ENCODE data around the gene UGT1A9.
"Not testable (repeated sequence)": the region's sequence is repeated elsewhere in the genome, so short reads cannot be mapped to it uniquely, and the experiment has no call there.

Gene UGT1A9

GRCh38 chr2:233680361-233681045 lies 8.8 kb downstream of the UGT1A9 start:
- no peak for DNase-seq (ENCODE audit: low read depth in 2 of 2)

DNA sequence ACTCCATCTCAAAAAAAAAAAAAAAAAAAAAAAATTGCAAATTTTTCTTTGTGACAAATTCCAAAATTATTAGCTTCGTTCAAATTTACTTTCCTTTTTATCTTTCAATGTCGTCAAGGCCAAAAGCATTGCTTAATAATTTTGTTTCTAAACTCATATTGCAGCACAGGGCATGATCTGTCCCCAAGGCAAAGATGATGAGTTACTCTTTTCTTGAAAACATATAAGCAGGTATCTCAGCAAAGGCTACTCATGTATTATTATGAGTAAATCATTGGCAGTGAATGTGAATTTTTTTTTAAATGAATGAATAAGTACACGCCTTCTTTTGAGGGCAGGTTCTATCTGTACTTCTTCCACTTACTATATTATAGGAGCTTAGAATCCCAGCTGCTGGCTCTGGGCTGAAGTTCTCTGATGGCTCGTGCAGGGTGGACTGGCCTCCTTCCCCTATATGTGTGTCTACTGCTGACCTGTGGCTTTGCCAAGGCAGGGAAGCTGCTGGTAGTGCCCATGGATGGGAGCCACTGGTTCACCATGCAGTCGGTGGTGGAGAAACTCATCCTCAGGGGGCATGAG lies 9.9 kb downstream of the UGT1A9 start, which contains the start of gene UGT1A7:
Gene UGT1A7, plus strand, starts transcription at position 381 of the 579 bp plus-strand sequence. Its CDS starts 37 bp downstream, at position 418.
- no peak for DNase-seq (ENCODE audit: low read depth in 2 of 2)

DNA sequence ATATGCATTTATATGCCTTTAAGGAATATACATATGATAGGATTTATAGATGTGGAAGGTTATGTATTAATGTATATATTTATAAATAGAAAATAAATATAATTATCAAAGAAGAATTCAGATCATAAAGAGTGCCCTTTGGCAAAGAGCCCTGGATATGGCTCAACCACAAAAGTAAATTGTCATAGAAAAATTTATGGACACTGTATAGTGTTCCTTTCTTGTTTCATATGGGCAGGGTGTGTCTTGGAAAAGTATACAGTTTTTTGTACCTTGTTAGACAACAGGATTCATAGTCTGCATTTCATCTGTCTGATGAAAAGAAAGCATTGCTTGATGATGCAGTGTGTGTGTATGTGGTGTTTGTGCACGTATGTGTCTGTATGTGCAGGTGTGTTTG lies 12.9 kb downstream of the UGT1A9 start:
- DNase-seq (ENCODE audit: low read depth in 2 of 2): no peak

GRCh38 chr2:233686928-233687327 lies 15.2 kb downstream of the UGT1A9 start:
- no peak for DNase-seq (ENCODE audit: low read depth in 2 of 2)

DNA sequence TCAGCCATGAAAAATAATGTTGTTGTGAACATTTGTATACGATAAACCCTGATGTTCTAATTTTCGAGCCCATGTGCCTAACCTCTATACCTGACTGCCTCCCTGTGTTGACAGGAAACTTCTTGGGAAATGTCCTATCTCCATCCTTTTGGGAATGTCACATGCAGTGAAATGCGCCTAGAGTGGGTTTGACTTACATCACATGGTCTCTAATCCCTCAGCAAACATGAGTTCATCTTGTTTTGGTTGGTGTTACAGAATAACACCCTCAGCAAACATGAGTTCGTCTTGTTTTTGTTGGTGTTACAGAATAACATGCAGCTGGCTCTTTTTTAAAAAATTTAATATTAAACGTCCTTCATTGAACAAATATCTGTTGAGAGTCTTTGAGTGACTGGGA lies 16.6 kb downstream of the UGT1A9 start:
- no peak for DNase-seq (ENCODE audit: low read depth in 2 of 2)

- DNase-seq (ENCODE audit: low read depth in 2 of 2): no peak
These were observed 17.3 kb downstream of the UGT1A9 start for GRCh38 chr2:233689031-233689430.

GRCh38 chr2:233689501-233689900 lies 17.8 kb downstream of the UGT1A9 start:
- DNase-seq (ENCODE audit: low read depth in 2 of 2): no peak

GRCh38 chr2:233690444-233690843 lies 18.7 kb downstream of the UGT1A9 start:
- DNase-seq (ENCODE audit: low read depth in 2 of 2): no peak

DNA sequence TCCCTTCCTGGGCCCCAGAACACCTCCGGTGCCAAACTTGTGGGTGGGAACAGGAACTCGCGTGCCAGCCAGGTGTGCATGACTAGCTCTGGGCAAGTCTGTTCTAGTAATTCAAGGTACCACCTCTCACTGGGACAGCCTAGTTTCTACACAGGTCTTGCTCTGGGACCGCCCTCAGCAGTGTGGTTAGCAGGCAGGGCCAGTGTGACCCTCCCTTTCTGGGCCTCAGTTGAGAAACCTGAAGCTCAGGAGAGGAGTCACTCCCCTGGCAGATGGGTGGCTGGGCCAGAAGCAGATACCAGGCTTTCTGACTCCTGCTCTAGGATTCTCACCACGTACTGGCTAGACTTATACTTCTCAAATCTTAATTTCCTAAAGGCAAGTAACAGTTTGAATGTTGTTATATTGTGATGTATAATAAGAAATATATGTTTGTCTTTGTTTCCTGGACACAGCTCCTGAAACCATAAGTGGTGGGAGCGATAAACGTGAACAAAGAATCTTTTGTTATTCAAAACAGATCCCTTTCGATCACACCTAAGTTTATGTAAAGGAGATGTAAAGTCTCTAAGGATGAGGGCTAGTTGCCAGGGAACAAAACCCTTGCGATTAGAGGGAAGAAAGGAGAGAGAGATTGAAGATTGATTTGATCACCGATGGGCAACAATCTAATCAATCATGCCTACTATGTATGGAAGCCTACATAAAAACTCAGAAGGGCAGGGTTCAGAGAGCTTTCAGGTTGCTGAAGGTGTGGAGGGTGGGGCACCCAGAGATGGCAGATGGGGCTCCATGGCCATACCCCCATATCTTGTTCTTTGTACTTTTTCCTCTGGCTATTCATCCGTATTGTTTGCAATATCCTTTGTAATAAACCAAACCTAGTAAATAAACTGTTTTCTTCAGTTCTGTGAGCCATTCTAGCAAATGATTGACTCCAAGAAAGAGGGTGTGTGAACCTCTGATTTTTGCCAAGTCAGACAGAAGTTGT lies 20.0 kb downstream of the UGT1A9 start:
- DNase-seq (ENCODE audit: low read depth in 2 of 2): no peak

DNA sequence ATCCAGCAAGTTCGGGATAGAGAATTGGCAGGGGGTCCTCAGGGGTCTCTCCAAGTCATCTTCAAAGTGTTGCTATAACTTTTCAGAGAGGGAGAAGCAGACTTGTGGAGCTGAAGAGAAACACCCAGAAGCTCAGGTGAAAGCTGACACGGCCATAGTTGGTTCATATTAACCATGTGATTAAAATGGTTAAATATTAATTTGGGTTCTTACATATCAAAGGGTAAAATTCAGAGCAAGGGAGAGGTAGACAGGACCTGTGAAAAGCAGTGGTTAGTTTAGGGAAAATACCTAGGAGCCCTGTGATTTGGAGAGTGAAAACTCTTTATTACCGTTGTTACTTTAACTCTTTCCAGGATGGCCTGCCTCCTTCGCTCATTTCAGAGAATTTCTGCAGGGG lies 20.9 kb downstream of the UGT1A9 start, which contains the start of gene UGT1A6:
Gene UGT1A6, plus strand, starts transcription at position 243 of the 400 bp plus-strand sequence. Its CDS starts 115 bp downstream, at position 358.
- no peak for DNase-seq (ENCODE audit: low read depth in 2 of 2)

- DNase-seq (ENCODE audit: low read depth in 2 of 2): no peak
These were observed 22.3 kb downstream of the UGT1A9 start for GRCh38 chr2:233693963-233694362.

GRCh38 chr2:233698740-233699139 lies 27.0 kb downstream of the UGT1A9 start:
- DNase-seq (ENCODE audit: low read depth in 2 of 2): no peak

DNA sequence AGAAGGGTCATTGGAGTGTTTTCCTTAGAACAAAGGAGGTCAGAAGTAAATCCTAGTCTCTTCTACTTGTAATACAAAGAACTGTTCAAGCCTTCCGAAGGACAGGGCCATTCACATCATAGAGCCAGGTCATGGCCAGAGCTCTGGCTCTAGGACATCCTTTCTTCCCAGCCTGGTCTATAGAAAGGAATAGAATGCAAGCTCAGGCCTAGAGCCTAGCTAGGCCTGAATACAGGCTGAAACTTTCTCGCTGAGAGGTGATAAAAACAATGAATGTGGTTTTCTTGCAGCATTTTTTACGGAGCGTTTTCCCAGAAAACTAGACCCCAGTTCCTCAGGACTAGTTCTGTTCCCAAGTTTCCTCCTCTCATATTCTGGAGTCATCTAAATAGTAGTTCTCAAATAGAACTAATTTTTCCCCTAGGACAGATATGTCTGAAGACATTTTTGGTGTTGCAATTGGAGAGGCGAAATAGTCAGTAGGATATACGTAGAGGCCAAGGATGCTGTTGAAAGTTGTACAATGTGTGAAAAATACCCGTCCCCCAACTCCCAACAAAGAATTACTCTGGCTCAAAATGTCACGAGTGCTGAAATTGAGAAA lies 27.8 kb downstream of the UGT1A9 start:
- no peak for DNase-seq (ENCODE audit: low read depth in 2 of 2)

DNA sequence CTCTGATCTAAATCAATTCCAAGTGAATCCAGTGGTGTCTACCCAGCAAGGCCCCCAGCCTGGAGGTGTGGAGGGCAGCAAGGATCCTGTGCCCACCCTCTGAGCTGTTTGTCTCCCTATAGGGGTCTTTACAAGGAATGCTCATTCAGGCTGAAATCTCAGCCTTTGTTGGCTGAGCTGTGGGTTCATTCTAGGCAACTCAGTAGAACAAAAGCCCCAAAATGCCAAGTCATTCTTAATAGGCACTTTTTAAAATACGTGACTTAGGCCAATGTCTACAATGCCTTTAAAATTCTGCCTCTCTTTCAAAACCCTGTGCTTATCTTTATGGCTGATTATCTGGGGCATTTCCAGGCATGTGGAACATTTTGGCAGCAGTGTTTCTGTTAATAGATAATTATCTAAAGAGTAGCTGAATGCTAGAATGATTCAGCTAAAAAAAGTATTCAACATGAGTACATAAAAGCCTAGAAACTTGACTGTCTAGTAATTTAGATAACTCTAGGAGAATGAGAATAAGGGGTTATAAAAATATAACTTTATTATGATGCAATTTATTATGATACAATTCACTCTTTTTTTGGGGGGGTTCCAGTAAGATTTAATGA lies 28.4 kb downstream of the UGT1A9 start:
- no peak for DNase-seq (ENCODE audit: low read depth in 2 of 2)

DNA sequence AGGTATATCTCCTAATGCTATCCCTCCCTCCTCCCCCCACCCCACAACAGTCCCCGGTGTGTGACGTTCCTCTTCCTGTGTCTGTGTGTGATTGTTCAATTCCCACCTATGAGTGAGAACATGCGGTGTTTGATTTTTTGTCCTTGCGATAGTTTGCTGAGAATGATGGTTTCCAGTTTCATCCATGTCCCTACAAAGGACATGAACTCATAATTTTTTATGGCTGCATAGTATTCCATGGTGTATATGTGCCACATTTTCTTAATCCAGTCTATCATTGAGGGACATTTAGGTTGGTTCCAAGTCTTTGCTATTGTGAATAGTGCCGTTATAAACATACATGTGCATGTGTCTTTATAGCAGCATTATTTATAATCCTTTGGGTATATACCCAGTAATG lies 29.1 kb downstream of the UGT1A9 start:
- not testable (repeated sequence) for DNase-seq (ENCODE audit: low read depth in 2 of 2)

DNA sequence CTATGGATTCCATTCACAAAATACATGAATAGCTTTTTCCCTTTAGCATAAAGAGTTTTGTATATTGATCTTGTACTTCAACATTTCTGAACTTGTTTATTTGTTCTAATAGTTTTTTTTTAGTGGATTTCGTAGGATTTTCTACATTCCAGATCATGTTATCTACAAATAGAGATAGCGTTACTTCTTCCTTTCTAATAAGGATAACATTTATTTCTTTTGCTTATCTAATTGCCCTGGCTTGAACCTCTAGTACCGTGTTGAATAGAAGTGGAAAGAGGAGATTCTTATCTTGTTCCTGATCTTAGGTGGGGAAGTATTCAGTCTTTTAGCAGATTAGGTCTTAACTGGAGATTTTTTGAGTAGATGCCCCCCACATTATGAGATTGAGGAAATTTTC lies 30.5 kb downstream of the UGT1A9 start:
- DNase-seq (ENCODE audit: low read depth in 2 of 2): no peak

- DNase-seq (ENCODE audit: low read depth in 2 of 2): no peak
These were observed 34.3 kb downstream of the UGT1A9 start for GRCh38 chr2:233705911-233706506.

- DNase-seq (ENCODE audit: low read depth in 2 of 2): no peak
These were observed 35.0 kb downstream of the UGT1A9 start for GRCh38 chr2:233706720-233707119.

GRCh38 chr2:233707940-233708644 lies 36.4 kb downstream of the UGT1A9 start:
- no peak for DNase-seq (ENCODE audit: low read depth in 2 of 2)

GRCh38 chr2:233708942-233709341 lies 37.2 kb downstream of the UGT1A9 start:
- DNase-seq (ENCODE audit: low read depth in 2 of 2): no peak
